GM19193 (cell line): ENCODE results near the gene FRMD4B.

Experiments
- POLR2A ChIP-seq: IDR thresholded peaks from 4 replicates; pipeline ENCODE4 v1.6.1; 2011; ENCODE audit not compliant: insufficient read depth, insufficient read length; ENCODE audit errors: extremely low read depth

FRMD4B gene

GRCh38 chr3:69144631-69145245 lies 241.2 kb downstream of the FRMD4B start:
- no peak for TF ChIP-seq POLR2A

- no peak for TF ChIP-seq POLR2A
These were observed 242.3 kb downstream of the FRMD4B start for GRCh38 chr3:69143612-69144011.

- no peak for TF ChIP-seq POLR2A
These were observed 243.0 kb downstream of the FRMD4B start for GRCh38 chr3:69142797-69143454.

GRCh38 chr3:69142090-69142489 lies 243.8 kb downstream of the FRMD4B start:
- no peak for TF ChIP-seq POLR2A

- no peak for TF ChIP-seq POLR2A
These were observed 244.6 kb downstream of the FRMD4B start for GRCh38 chr3:69141313-69141712.

DNA sequence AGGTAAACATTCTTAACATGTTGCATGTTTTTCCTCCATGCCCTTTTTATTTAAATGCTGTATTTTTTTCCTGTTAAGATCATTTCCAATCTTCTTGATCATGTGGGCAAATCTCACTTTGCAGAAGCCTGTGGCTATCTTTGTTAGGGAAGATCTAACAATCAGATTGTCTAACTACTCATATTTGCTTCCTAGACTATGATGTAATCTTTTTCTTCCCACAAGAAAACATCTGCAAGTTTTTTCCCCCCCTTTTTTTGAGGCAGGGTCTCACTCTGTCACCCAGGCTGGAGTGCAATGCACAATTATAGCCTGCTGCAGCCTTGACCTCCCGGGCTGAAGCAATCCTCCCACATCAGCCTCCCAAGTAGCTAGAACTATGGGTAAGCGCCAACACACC lies 248.5 kb downstream of the FRMD4B start:
- no peak for TF ChIP-seq POLR2A

GRCh38 chr3:69137005-69137404 lies 248.9 kb downstream of the FRMD4B start:
- TF ChIP-seq POLR2A: no peak

GRCh38 chr3:69130689-69131088 lies 255.2 kb downstream of the FRMD4B start:
- TF ChIP-seq POLR2A: no peak

GRCh38 chr3:69129531-69129930 lies 256.4 kb downstream of the FRMD4B start:
- no peak for TF ChIP-seq POLR2A

GRCh38 chr3:69128509-69128908 lies 257.4 kb downstream of the FRMD4B start:
- TF ChIP-seq POLR2A: no peak

DNA sequence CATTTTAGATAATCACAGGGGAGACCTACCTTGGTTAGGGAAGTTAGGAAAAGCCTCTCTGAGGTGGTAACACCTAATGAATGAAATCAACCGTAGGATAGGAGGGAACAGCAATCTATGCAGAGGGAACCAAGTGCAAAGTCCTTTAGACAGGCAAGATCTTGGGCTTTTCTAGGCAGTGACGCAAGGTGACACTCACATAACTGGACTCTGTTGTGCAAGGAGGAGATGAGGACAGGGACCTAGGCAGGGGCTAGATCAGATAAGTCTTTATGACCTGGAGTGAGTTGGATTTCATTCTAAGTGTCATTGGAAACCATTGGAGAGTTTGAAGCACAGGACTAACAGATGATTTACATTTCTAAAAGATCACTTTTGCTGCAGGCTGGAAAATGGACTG lies 258.9 kb downstream of the FRMD4B start:
- no peak for TF ChIP-seq POLR2A

DNA sequence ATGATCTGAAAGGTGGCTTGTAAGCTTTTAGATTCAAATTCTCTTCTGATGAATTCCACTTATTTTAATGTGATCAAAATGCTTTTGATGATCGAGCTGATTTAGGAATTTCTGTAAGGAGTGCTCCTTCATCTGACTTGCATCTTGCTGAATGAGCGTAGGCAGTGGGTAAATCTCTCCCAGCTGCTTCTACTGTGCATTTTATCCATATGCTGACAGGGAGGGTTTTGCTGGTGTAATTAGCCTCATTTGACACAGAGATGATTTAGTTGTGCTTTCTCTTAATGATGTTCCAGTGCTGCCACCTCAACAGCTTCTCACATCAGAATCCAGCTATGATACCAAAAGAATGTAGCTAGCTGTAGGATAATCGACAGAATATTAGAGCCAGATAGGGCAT lies 259.7 kb downstream of the FRMD4B start:
- TF ChIP-seq POLR2A: no peak

DNA sequence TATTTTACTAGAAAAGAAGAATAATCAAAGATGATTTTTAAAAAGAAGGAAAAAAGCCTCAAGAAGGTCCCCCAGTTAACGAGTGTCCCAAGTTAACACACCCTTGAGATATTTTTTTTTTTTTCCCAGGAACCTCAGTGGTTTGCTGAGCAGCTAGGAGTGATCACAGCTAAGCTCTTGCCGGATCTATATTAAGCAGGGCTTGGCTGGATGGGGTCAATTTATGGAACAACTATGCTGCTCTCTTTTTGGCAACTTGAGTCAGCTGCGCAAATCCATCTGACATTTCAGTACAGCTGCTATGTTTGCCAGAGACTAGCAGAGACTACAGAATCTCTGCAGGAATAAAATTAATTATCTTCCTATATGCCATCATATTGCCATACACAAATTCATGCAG lies 263.5 kb downstream of the FRMD4B start, which contains the start of gene LMOD3:
TSS of gene LMOD3 (minus strand) at position 193 of the 400 bp plus-strand sequence. CDS start 209 bp downstream, outside the sequence.
- no peak for TF ChIP-seq POLR2A

DNA sequence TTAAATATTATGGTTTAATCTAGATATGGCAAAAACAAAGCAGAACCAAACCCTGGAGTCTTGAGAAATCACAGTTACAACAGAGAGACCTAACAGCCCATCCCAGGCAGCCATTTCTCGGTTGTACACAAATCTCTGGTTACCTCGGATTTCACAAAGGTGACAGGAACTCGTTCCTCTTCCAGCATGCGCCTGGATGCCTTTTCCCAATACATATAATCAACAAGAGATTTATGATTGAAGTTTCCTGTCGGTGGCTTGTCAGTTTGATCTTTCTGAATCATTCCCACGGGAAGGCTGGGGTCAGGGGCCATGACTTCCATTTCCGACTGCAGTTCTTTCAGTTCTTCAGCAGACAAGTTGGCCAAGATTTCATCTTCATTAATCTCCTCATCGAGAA lies 263.9 kb downstream of the FRMD4B start:
- no peak for TF ChIP-seq POLR2A

GRCh38 chr3:69121513-69121912 lies 264.4 kb downstream of the FRMD4B start:
- TF ChIP-seq POLR2A: no peak

DNA sequence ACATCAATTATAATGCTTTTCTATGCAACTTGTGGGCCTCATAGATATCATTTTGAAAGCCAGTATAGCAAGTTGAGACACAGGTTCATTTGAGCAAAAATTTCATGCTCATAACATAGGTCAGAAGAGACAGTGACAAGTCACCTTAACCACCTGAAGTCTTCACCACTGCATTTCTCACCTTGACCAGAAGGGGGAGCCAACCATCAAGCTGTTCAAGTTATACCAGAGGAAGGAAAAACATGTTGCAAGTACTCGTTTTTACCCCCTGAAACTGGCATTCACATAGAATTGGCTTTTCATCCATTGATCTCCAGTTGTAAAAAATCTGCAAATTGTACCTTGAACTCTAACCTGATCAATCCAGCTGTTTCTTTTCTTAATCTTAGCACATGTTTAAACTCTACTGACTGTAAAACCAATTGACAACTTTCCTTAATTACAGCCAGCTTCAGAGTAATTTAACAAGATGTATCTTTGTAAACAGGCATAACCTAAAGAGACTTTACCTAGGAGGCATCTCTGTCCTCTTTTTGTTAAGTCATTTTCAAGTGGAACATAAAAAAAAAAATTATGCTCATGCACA lies 264.9 kb downstream of the FRMD4B start:
- TF ChIP-seq POLR2A: no peak
